GM12873 (cell line): ENCODE measurements around the gene HIGD2B.
A peak's percentile ranks its signal among the peaks of the same experiment; 100 is the strongest.

Experiments
- TF ChIP-seq, protein P1 (sequence below): IDR thresholded peaks from 2 replicates; pipeline ENCODE4 v1.5.1; 2012; ENCODE audit warnings: low read depth, mild to moderate bottlenecking, moderate library complexity, low read length, control low read depth; ENCODE audit not compliant: insufficient read depth; ENCODE audit errors: missing control alignments

HIGD2B gene

GRCh38 chr15:72725446-72725845, 39.5 kb upstream of the HIGD2B start:
- TF ChIP-seq, protein P1, sequence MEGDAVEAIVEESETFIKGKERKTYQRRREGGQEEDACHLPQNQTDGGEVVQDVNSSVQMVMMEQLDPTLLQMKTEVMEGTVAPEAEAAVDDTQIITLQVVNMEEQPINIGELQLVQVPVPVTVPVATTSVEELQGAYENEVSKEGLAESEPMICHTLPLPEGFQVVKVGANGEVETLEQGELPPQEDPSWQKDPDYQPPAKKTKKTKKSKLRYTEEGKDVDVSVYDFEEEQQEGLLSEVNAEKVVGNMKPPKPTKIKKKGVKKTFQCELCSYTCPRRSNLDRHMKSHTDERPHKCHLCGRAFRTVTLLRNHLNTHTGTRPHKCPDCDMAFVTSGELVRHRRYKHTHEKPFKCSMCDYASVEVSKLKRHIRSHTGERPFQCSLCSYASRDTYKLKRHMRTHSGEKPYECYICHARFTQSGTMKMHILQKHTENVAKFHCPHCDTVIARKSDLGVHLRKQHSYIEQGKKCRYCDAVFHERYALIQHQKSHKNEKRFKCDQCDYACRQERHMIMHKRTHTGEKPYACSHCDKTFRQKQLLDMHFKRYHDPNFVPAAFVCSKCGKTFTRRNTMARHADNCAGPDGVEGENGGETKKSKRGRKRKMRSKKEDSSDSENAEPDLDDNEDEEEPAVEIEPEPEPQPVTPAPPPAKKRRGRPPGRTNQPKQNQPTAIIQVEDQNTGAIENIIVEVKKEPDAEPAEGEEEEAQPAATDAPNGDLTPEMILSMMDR: no peak

- TF ChIP-seq, protein P1: no peak
These were observed 38.0 kb upstream of the HIGD2B start for GRCh38 chr15:72724028-72724427.

DNA sequence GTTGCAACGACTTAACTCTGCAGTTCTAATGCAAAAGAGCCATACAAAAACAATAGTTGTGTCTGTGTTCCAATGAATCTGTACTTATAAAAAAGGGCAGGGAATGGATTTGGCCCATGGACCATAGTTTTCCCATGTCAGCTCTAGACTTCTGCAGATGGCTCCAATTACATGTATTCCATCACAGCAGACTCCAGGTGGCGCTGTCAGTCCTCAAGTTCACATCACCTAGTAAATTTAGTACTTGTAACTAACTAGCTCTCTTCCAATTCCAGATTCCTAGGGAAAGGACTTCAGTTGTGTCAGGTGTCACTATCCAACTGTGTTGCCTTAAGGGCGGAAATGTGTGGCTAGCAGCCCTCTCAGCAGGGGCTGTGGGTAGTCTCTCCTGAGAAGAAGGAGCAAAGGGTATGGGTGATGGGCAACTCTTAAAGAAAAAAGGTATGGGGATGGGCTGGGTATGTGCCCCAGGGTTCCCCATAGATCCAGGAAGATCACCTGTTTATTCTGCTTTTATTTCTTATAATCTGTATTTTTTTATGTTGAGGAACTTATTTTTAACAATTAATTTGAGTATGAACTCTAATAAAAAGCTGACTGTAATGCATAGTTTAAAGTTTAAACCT, 36.2 kb upstream of the HIGD2B start:
- TF ChIP-seq, protein P1: peak; percentile 84

GRCh38 chr15:72706266-72706665, 20.3 kb upstream of the HIGD2B start:
- TF ChIP-seq, protein P1: no peak

GRCh38 chr15:72700076-72700475, 14.1 kb upstream of the HIGD2B start:
- TF ChIP-seq, protein P1: no peak

GRCh38 chr15:72698938-72699337, 13.0 kb upstream of the HIGD2B start:
- TF ChIP-seq, protein P1: no peak

DNA sequence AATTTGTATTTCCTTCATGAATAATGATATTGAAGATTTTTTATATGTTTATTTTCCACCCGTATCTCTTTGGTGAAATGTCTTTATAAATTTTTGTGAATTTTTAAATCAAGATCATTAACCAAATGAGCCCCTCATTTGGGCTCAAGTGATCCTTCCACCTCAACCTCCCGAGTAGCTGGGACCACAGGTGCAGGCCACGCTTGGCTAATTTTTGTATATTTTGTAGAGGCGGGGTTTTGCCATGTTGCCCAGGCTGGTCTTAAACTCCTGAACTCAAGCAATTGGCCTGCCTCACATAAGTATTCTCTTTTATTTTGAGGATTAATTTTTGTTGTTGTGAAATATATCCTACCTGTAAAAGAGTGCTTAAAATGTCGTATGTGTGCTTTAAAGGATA, 5.0 kb upstream of the HIGD2B start:
- TF ChIP-seq, protein P1: no peak

GRCh38 chr15:72688697-72689096, 2.7 kb upstream of the HIGD2B start:
- TF ChIP-seq, protein P1: no peak
